ENCODE measurements around the gene LYRM9. TPM values are rescaled to one million over a fixed set of nuclear protein-coding genes. Genes with fewer than 3 reads are reported as not detected.

The LYRM9 gene
- total and polyA plus RNA-seq, 2 of the 8 experiments (the other 6 are each of a cell fraction or from before 2014, with no cell fraction given): 4.3 to 5.2 TPM

DNA sequence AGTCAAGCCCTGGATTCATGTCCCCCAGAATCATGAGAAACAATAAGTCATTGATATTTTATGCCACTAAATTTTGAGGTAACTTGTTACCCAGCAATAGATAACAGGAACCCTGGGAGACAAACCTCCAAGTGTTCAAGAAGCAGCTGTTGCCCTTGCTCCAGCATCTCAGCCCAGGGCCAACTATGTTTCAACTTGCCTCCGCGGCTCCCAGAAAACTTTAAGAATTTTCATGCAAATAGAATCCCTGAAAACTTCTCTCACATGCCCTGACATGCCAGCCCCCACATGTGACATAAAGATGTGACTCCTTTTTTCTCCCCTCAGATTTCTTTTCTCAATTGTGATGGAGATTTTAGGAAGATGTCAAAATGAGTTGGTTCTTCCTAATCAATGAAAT is 22.8 kb downstream of the LYRM9 start:
- no peak overlapping the region; the same call in 1 of the 2 replicates for H4K8ac ChIP-seq (ENCODE audit: extremely low read depth, insufficient read depth, low read length)
- H4K5ac ChIP-seq (ENCODE audit: insufficient read length, low read depth, low read length): no peak overlapping the region
- no peak overlapping the region for H3K14ac ChIP-seq (ENCODE audit: insufficient read length)
- no peak overlapping the region for H2BK120ac ChIP-seq (replicated peaks; ENCODE audit: low read depth, low read length)
- H3K23ac ChIP-seq (ENCODE audit: insufficient read length): no peak overlapping the region
- H3K27me3 ChIP-seq (replicated peaks in 1 of 4; ENCODE audit: control insufficient read depth in 3 of 4, extremely low read depth in 1 of 4, insufficient read depth in 3 of 4, low read length in 3 of 4): 0 out of 7 replicates have a peak, but pooled peaks cover 0 to 3% (median 0%) of the 10 kb centered on the region in 4 experiments
- no peak overlapping the region for H3K9ac ChIP-seq (replicated peaks in 1 of 4; ENCODE audit: extremely low read depth in 1 of 4, low read depth in 3 of 4, low read length in 3 of 4)
- H2BK12ac ChIP-seq (ENCODE audit: low read depth, low read length): no peak overlapping the region
- no peaks in the 10 kb centered on the region for H3K23me2 ChIP-seq (ENCODE audit: low read depth, low read length)
- H2AK5ac ChIP-seq (ENCODE audit: low read depth, low read length): no peak overlapping the region
- H3K27ac ChIP-seq (ENCODE audit: low read depth, low read length): no peak overlapping the region
- H2BK15ac ChIP-seq (ENCODE audit: low read length): no peak overlapping the region
- H4K91ac ChIP-seq (replicated peaks; ENCODE audit: insufficient read length, low read length): no peak overlapping the region
- no peak for DNase-seq (ENCODE audit: low read depth in 1 of 2, low spot score in 2 of 2)
- H3K4me3 ChIP-seq (ENCODE audit: extremely low read depth in 1 of 4, insufficient read depth in 2 of 4, low read depth in 3 of 4, low read length in 4 of 4): no peak overlapping the region
- H4K20me1 ChIP-seq (replicated peaks in 1 of 2; ENCODE audit: control insufficient read depth in 1 of 2, insufficient read depth in 2 of 2, low read length in 2 of 2): no peaks in the 10 kb centered on the region
- H3K4me1 ChIP-seq (replicated peaks in 1 of 4; ENCODE audit: control insufficient read depth in 3 of 4, insufficient read depth in 4 of 4, low read length in 3 of 4): no peaks in the 10 kb centered on the region
- H3K36me3 ChIP-seq (ENCODE audit: control insufficient read depth in 2 of 4, insufficient read depth in 4 of 4, low read length in 3 of 4): no peaks in the 10 kb centered on the region
- 91% methylated on average over 2 of the region's 2 CpGs; no CpG with 5 or more reads in 1 of the 2 experiments for WGBS, 2 experiments (ENCODE audit: extremely low coverage in 1 of 2, insufficient coverage in 1 of 2, insufficient read length in 1 of 2, insufficient replicate concordance in 2 of 2, low coverage in 1 of 2, low lambda C conversion rate in 2 of 2, missing lambda C conversion rate in 1 of 2)
- no peak overlapping the region for H2BK20ac ChIP-seq (ENCODE audit: low read length)
- H2BK5ac ChIP-seq (ENCODE audit: low read depth, low read length): no peak overlapping the region
- no peak overlapping the region for H3K4ac ChIP-seq (replicated peaks; ENCODE audit: insufficient read length, low read depth, low read length)
- ChIA-PET CTCF (ENCODE audit: partially characterized antibody) (interaction anchor here (1.6 to 1.9 kb wide), 4 partner anchors 10 to 65 kb away, joined by 3 to 15 read pairs (median 4); no protein-coding TSS in a partner anchor), POLR2A (ENCODE audit: partially characterized antibody) (interaction anchor here (0.7 kb wide), 1 partner anchor 9 kb away, joined by 3 read pairs; no protein-coding TSS in a partner anchor)
- no peak overlapping the region for H3K56ac ChIP-seq (replicated peaks; ENCODE audit: insufficient read length, low read depth, low read length)
- H3K4me2 ChIP-seq (ENCODE audit: insufficient read depth in 1 of 2, low read depth in 2 of 2, low read length in 2 of 2): no peak overlapping the region
- no peaks in the 10 kb centered on the region; a peak in 1 of 4 replicates for H3K9me3 ChIP-seq (ENCODE audit: insufficient read depth in 2 of 2, low read depth in 1 of 2, low read length in 1 of 2)
- no peak overlapping the region for H2AFZ ChIP-seq (ENCODE audit: low read length)
- no peak overlapping the region for H3K18ac ChIP-seq (ENCODE audit: extremely low read depth, low read length)
- TF ChIP-seq TAF7 (optimal IDR thresholded peaks at IDR 0.05; ENCODE audit: borderline replicate concordance, low read depth, low read length) (no peak), SP4 (IDR thresholded peaks at IDR 0.05; ENCODE audit: low read length) (no peak), CBX5 (IDR thresholded peaks at IDR 0.05; ENCODE audit: low read depth, low read length) (no peak), GTF2F1 (IDR thresholded peaks at IDR 0.05; ENCODE audit: borderline replicate concordance, low read depth, low read length) (no peak), KDM1A (IDR thresholded peaks at IDR 0.05; ENCODE audit: borderline replicate concordance, low read length) (no peak)
- H3K79me2 ChIP-seq (ENCODE audit: control insufficient read depth in 1 of 2, insufficient read depth in 2 of 2, low read length in 2 of 2): no peaks in the 10 kb centered on the region
- H3K79me1 ChIP-seq (ENCODE audit: low read depth, low read length): no peaks in the 10 kb centered on the region
- FAIRE-seq: no peak

All from H1 (cell line).